GM18502 (cell line): ENCODE data around the gene FCN1.

Source experiments
- ATAC-seq: cut with Tn5 transposase; IDR thresholded peaks from one replicate; pipeline ENCODE4 v1.9.1; 2021; ENCODE audit warnings: mild to moderate bottlenecking; ENCODE audit not compliant: unreplicated experiment, poor library complexity

The FCN1 gene

GRCh38 chr9:134955156-134955555, 37.4 kb upstream of the FCN1 start:
- ATAC-seq, result no peak

GRCh38 chr9:134951994-134952393, 34.3 kb upstream of the FCN1 start:
- no peak for ATAC-seq

GRCh38 chr9:134951461-134951860, 33.7 kb upstream of the FCN1 start:
- ATAC-seq, result no peak

- no peak for ATAC-seq
These were observed 32.9 kb upstream of the FCN1 start for GRCh38 chr9:134950386-134951210.

- ATAC-seq, result no peak
These were observed 32.1 kb upstream of the FCN1 start for GRCh38 chr9:134949681-134950385.

GRCh38 chr9:134948149-134948548, 30.4 kb upstream of the FCN1 start:
- no peak for ATAC-seq

GRCh38 chr9:134947265-134947955, 29.7 kb upstream of the FCN1 start:
- no peak for ATAC-seq

GRCh38 chr9:134946663-134947062, 29.0 kb upstream of the FCN1 start:
- ATAC-seq, result no peak

GRCh38 chr9:134945509-134946275, 28.0 kb upstream of the FCN1 start:
- ATAC-seq, result no peak

- ATAC-seq, result no peak
These were observed 27.2 kb upstream of the FCN1 start for GRCh38 chr9:134944916-134945315.

- no peak for ATAC-seq
These were observed 26.7 kb upstream of the FCN1 start for GRCh38 chr9:134944351-134944802.

- no peak for ATAC-seq
These were observed 26.1 kb upstream of the FCN1 start for GRCh38 chr9:134943836-134944235.

GRCh38 chr9:134943411-134943810, 25.7 kb upstream of the FCN1 start:
- no peak for ATAC-seq

- no peak for ATAC-seq
These were observed 25.1 kb upstream of the FCN1 start for GRCh38 chr9:134942788-134943184.

- ATAC-seq, result no peak
These were observed 24.5 kb upstream of the FCN1 start for GRCh38 chr9:134942011-134942787.

- no peak for ATAC-seq
These were observed 22.8 kb upstream of the FCN1 start for GRCh38 chr9:134940236-134941208.

GRCh38 chr9:134939836-134940235, 22.1 kb upstream of the FCN1 start:
- ATAC-seq, result no peak

- ATAC-seq, result no peak
These were observed 21.5 kb upstream of the FCN1 start for GRCh38 chr9:134939080-134939733.
